OCI-LY7 (cell line): ENCODE results near the gene BEAN1. TPM values are rescaled to one million over a fixed set of nuclear protein-coding genes. Genes with fewer than 3 reads are reported as not detected.

Experiments
- BruUV-seq: library from RNA; stranded (reverse); fragments of 400-500 nt; replicated peaks from 2 replicates; lab custom pipeline; 2021; lab: Mats Ljungman, UMichigan
- CTCF ChIA-PET: fragments of 300-600 bp; sonication (Branson Sonifier 250); formaldehyde crosslinking; loops from one replicate; lab custom pipeline; 2022; ENCODE audit warnings: antibody characterized with exemption; ENCODE audit not compliant: unreplicated experiment; lab: Charles Lee
- POLR2A ChIA-PET: fragments of 300-600 bp; sonication (Branson Sonifier 250); formaldehyde crosslinking; loops from one replicate; lab custom pipeline; 2022; ENCODE audit warnings: antibody characterized with exemption; lab: Charles Lee
- DNase-seq: peaks from one replicate; pipeline ENCODE4 v3.0.0-alpha.2; 2015; ENCODE audit warnings: low spot score
- H2AFZ ChIP-seq: fragments of 200-600 bp; sonication (generic), shearing (Covaris generic); 2 replicates; pipeline ENCODE4 v1.6.1; 2014; ENCODE audit warnings: mild to moderate bottlenecking, antibody characterized with exemption, low read length, moderate library complexity
- H3K27ac ChIP-seq: fragments of 200-600 bp; sonication (generic); 2 replicates; pipeline ENCODE4 v1.5.1; 2014; ENCODE audit warnings: mixed run types, low read depth, mild to moderate bottlenecking, moderate library complexity, low read length, inconsistent platforms; ENCODE audit not compliant: poor library complexity, severe bottlenecking
- H3K36me3 ChIP-seq: fragments of 200-600 bp; sonication (generic); 2 replicates; pipeline ENCODE4 v1.6.1; 2014; ENCODE audit warnings: mild to moderate bottlenecking, antibody characterized with exemption, low read length, moderate library complexity, mixed read lengths; ENCODE audit not compliant: insufficient read depth
- H3K4me1 ChIP-seq: fragments of 200-600 bp; sonication (generic); 2 replicates; pipeline ENCODE4 v1.5.1; 2014; ENCODE audit warnings: mild to moderate bottlenecking, low read length; ENCODE audit not compliant: insufficient read depth, poor library complexity, severe bottlenecking
- H3K4me2 ChIP-seq: fragments of 200-600 bp; sonication (generic); 2 replicates; pipeline ENCODE4 v1.6.1; 2014; ENCODE audit warnings: mild to moderate bottlenecking, low read length
- H3K4me3 ChIP-seq: fragments of 200-600 bp; sonication (generic); 2 replicates; pipeline ENCODE4 v1.5.1; 2014; ENCODE audit warnings: mild to moderate bottlenecking, low read depth, low read length; ENCODE audit not compliant: poor library complexity, severe bottlenecking
- H3K79me2 ChIP-seq: fragments of 200-600 bp; sonication (generic); 2 replicates; pipeline ENCODE4 v1.6.1; 2016; ENCODE audit warnings: low read depth, mild to moderate bottlenecking, low read length, moderate library complexity, mixed read lengths; ENCODE audit not compliant: insufficient read depth
- H3K9me2 ChIP-seq: fragments of 200-600 bp; sonication (generic); 2 replicates; pipeline ENCODE4 v1.6.1; 2016; ENCODE audit warnings: mild to moderate bottlenecking, low read length, mixed read lengths; ENCODE audit not compliant: insufficient read depth
- H3K9me3 ChIP-seq: fragments of 200-600 bp; sonication (generic); 2 replicates; pipeline ENCODE4 v1.6.1; 2014; ENCODE audit warnings: mild to moderate bottlenecking, mixed run types, low read length, mixed read lengths
- H4K20me1 ChIP-seq: fragments of 200-600 bp; sonication (generic); 2 replicates; pipeline ENCODE4 v1.6.1; 2014; ENCODE audit warnings: mild to moderate bottlenecking, antibody characterized with exemption, low read length, moderate library complexity, mixed read lengths; ENCODE audit not compliant: insufficient read depth
- EZH2phosphoT487 ChIP-seq: fragments of 200-600 bp; sonication (generic); IDR thresholded peaks from 2 replicates; pipeline ENCODE4 v1.6.1; 2018; ENCODE audit warnings: low read depth, borderline replicate concordance, mild to moderate bottlenecking, mixed run types, antibody characterized with exemption, low read length, moderate library complexity, mixed read lengths
- intact Hi-C: fragments of 100-400 bp; cut with micrococcal nuclease; formaldehyde crosslinking; loops from one replicate; pipeline ENCODE4 v1.10.0; 2022; ENCODE audit not compliant: unreplicated experiment
- total RNA-seq, 2 experiments: library from RNA; depleted of rRNA in 1 of 2; stranded (reverse); fragments of >200 nt in 1 of 2; shearing (Covaris generic) in 1 of 2; gene quantifications; 2 replicates each; pipeline ENCODE4 v1.2.3, GENCODE V29; 2014 to 2022
- TF ChIP-seq, protein P1 (sequence below): fragments of 200-600 bp; sonication (generic); conservative IDR thresholded peaks from 2 replicates; pipeline ENCODE4 v1.5.1; 2014; ENCODE audit warnings: mild to moderate bottlenecking, antibody characterized with exemption, low read length, moderate library complexity, mixed read lengths

Gene BEAN1
- total RNA-seq, 2 experiments from 2014 or later: 0.13 TPM; not detected in 1

DNA sequence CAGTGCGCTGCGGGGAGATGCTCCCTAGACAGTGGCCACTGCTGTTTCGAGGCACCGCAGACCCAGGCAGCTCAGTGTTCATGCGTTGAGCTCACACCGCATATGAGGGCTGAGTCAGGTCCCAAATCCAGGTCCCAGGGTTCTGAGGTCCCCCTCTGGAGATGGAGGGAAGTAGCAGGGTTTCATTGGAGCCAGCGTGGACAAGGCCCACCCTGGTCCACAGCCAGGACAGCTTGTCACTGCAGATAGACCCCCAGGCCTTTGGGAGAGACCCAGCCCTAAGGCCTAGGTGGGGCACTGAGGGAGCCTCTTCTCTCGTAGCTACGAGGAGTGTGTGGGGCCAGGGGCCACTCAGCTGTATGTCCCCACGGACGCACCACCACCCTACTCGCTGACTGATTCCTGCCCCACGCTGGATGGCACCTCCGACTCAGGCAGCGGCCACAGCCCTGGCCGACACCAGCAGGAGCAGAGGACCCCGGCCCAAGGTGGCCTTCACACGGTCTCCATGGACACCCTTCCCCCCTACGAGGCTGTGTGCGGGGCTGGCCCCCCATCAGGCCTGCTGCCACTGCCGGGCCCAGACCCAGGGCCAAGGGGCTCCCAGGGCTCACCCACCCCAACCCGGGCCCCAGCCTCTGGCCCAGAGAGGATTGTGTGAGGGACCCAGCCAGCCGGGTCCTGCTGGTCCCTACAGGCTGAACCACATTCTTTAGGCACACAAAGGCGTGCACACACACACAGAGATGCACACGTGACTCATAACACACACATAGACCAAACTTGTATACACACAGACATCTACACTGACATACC lies 53.4 kb downstream of the BEAN1 start:
- Histone ChIP-seq H2AFZ (no peak overlapping the region), H3K9me2 (no peaks in the 10 kb centered on the region), H3K4me2 (no peak overlapping the region), H3K79me2 (no peaks in the 10 kb centered on the region), H3K4me1 (peaks cover 29% of the 10 kb centered on the region), H4K20me1 (no peaks in the 10 kb centered on the region), H3K4me3 (no peak overlapping the region), H3K27ac (no peak overlapping the region), H3K36me3 (no peaks in the 10 kb centered on the region), H3K9me3 (no peaks in the 10 kb centered on the region)
- CTCF ChIA-PET: no interaction called here
- POLR2A ChIA-PET: interaction anchor here (0.6 kb wide), 1 partner anchor 80 kb away, joined by 3 read pairs; no protein-coding TSS in a partner anchor
- TF ChIP-seq, protein P1, sequence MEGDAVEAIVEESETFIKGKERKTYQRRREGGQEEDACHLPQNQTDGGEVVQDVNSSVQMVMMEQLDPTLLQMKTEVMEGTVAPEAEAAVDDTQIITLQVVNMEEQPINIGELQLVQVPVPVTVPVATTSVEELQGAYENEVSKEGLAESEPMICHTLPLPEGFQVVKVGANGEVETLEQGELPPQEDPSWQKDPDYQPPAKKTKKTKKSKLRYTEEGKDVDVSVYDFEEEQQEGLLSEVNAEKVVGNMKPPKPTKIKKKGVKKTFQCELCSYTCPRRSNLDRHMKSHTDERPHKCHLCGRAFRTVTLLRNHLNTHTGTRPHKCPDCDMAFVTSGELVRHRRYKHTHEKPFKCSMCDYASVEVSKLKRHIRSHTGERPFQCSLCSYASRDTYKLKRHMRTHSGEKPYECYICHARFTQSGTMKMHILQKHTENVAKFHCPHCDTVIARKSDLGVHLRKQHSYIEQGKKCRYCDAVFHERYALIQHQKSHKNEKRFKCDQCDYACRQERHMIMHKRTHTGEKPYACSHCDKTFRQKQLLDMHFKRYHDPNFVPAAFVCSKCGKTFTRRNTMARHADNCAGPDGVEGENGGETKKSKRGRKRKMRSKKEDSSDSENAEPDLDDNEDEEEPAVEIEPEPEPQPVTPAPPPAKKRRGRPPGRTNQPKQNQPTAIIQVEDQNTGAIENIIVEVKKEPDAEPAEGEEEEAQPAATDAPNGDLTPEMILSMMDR: no peak
- TF ChIP-seq EZH2phosphoT487: no peak
- intact Hi-C loops: no loop called here
- DNase-seq: no peak
- BruUV-seq: no TSS peak

DNA sequence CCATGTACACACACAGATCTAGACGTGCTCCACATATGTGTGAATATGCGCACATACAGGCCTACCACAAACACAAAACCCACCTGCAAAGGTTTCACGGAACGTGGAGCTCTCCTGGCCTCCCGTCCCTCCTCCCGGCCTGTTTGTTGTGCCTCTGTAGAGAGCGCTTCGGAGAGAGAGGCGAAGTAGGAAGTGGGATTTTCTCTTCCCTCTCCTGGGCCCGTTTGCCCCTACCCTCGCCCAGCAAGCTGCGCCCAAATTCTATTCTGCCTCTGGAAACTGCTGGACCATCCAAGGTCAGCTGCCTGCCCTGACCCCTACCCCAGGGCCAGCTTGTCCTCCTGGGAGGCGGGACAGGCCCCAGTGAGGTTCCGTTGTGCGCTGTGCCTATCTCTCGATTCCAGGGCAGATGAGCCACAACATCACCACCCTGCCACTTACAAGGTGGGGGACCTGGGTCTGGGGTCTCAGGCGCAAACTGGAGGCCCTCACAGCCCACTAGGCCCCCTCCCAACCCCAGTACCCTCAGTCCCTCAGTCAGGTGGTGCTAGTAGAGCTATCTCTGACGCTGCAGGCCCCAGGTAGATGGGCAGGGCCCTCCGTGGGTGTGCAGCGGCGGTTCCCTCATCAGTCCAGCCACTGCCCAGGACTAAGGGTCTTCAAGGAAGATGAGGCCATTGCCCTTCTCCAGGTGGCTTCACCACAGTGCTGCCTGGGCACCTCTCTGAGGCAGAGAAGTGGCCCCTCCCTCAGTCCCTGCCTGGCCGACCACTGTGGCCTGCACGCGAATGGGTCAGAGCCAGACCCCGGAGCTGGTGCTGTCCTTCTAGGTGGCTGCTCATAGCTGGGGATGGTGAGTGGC lies 54.2 kb downstream of the BEAN1 start:
- ChIA-PET CTCF (no interaction called here), POLR2A (no interaction called here)
- no peaks in the 10 kb centered on the region for H3K9me2 ChIP-seq
- H2AFZ ChIP-seq: no peak overlapping the region
- intact Hi-C loops: no loop called here
- peaks cover 25% of the 10 kb centered on the region for H3K4me1 ChIP-seq
- no peak for TF ChIP-seq EZH2phosphoT487
- TF ChIP-seq, protein P1: no peak
- H3K36me3 ChIP-seq: no peaks in the 10 kb centered on the region
- no peak overlapping the region for H3K27ac ChIP-seq
- no peak overlapping the region for H3K4me3 ChIP-seq
- DNase-seq: no peak
- H3K4me2 ChIP-seq: no peak overlapping the region
- H4K20me1 ChIP-seq: no peaks in the 10 kb centered on the region
- BruUV-seq: no TSS peak
- no peaks in the 10 kb centered on the region for H3K9me3 ChIP-seq
- H3K79me2 ChIP-seq: no peaks in the 10 kb centered on the region
